ENCODE results near the gene MRPL3.

MRPL3 gene

GRCh38 chr3:131447349-131447748, 55.4 kb downstream of the MRPL3 start:
- no peak overlapping the region for H3K4me2 ChIP-seq (ENCODE audit: low read depth, low read length, poor library complexity, severe bottlenecking)
- no peak for TF ChIP-seq EZH2phosphoT487 (IDR thresholded peaks at IDR 0.05; ENCODE audit: borderline replicate concordance)
- TF ChIP-seq, protein P1, sequence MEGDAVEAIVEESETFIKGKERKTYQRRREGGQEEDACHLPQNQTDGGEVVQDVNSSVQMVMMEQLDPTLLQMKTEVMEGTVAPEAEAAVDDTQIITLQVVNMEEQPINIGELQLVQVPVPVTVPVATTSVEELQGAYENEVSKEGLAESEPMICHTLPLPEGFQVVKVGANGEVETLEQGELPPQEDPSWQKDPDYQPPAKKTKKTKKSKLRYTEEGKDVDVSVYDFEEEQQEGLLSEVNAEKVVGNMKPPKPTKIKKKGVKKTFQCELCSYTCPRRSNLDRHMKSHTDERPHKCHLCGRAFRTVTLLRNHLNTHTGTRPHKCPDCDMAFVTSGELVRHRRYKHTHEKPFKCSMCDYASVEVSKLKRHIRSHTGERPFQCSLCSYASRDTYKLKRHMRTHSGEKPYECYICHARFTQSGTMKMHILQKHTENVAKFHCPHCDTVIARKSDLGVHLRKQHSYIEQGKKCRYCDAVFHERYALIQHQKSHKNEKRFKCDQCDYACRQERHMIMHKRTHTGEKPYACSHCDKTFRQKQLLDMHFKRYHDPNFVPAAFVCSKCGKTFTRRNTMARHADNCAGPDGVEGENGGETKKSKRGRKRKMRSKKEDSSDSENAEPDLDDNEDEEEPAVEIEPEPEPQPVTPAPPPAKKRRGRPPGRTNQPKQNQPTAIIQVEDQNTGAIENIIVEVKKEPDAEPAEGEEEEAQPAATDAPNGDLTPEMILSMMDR (conservative IDR thresholded peaks at IDR 0.05; ENCODE audit: low read length), result no peak
- no peaks in the 10 kb centered on the region for H3F3A ChIP-seq (ENCODE audit: low read depth)
- H4K20me1 ChIP-seq (ENCODE audit: insufficient read depth, low read length, poor library complexity, severe bottlenecking), result no peaks in the 10 kb centered on the region
- H3K4me1 ChIP-seq (ENCODE audit: insufficient read depth, low read length, poor library complexity, severe bottlenecking), result no peaks in the 10 kb centered on the region
- H3K27me3 ChIP-seq (ENCODE audit: insufficient read depth, low read length, poor library complexity, severe bottlenecking), result no peaks in the 10 kb centered on the region
- no peak overlapping the region for H2AFZ ChIP-seq (ENCODE audit: low read length)
- no peak overlapping the region for H3K9ac ChIP-seq (ENCODE audit: low read depth, low read length, poor library complexity, severe bottlenecking)
- H3K79me2 ChIP-seq (ENCODE audit: insufficient read depth, low read length), result no peaks in the 10 kb centered on the region
- H3K4me3 ChIP-seq (ENCODE audit: low read length, poor library complexity, severe bottlenecking), result no peak overlapping the region
- H3K9me2 ChIP-seq (replicated peaks; ENCODE audit: low read depth, low read length), result no peaks in the 10 kb centered on the region
- no peaks in the 10 kb centered on the region for H3K36me3 ChIP-seq (ENCODE audit: insufficient read depth, low read length)
- H3K9me3 ChIP-seq (ENCODE audit: insufficient read depth, low read depth, low read length), result no peaks in the 10 kb centered on the region

DNA sequence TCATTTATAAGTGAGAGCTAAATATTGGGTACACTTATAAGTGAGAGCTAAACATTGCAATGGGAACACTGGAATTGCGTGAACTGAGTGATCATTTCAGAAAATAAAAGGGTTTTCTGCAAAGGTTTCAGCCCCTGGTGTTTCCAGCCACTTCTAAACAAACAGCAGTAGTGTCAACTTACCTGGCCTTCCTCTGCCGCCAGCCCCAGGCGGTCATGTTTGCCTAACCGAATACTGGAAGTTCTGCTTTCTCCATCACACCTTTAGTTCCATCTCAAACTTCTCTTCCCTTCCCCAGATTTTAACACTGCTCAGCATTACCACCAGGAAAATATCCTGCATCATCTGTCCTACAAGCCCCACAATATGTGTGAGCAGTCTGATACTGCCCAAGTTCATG, 58.6 kb downstream of the MRPL3 start:
- Histone ChIP-seq H3K4me2 (ENCODE audit: low read depth, low read length, poor library complexity, severe bottlenecking) (no peak overlapping the region), H3K9ac (ENCODE audit: low read depth, low read length, poor library complexity, severe bottlenecking) (no peak overlapping the region), H4K20me1 (ENCODE audit: insufficient read depth, low read length, poor library complexity, severe bottlenecking) (no peaks in the 10 kb centered on the region), H3K9me3 (ENCODE audit: insufficient read depth, low read depth, low read length) (no peaks in the 10 kb centered on the region), H2AFZ (ENCODE audit: low read length) (no peak overlapping the region), H3K4me3 (ENCODE audit: low read length, poor library complexity, severe bottlenecking) (no peak overlapping the region), H3F3A (ENCODE audit: low read depth) (no peaks in the 10 kb centered on the region), H3K4me1 (ENCODE audit: insufficient read depth, low read length, poor library complexity, severe bottlenecking) (no peaks in the 10 kb centered on the region), H3K36me3 (ENCODE audit: insufficient read depth, low read length) (no peaks in the 10 kb centered on the region), H3K9me2 (replicated peaks; ENCODE audit: low read depth, low read length) (no peaks in the 10 kb centered on the region), H3K79me2 (ENCODE audit: insufficient read depth, low read length) (no peaks in the 10 kb centered on the region), H3K27me3 (ENCODE audit: insufficient read depth, low read length, poor library complexity, severe bottlenecking) (no peaks in the 10 kb centered on the region)
- TF ChIP-seq, protein P1 (conservative IDR thresholded peaks at IDR 0.05; ENCODE audit: low read length), result no peak
- no peak for TF ChIP-seq EZH2phosphoT487 (IDR thresholded peaks at IDR 0.05; ENCODE audit: borderline replicate concordance)

DNA sequence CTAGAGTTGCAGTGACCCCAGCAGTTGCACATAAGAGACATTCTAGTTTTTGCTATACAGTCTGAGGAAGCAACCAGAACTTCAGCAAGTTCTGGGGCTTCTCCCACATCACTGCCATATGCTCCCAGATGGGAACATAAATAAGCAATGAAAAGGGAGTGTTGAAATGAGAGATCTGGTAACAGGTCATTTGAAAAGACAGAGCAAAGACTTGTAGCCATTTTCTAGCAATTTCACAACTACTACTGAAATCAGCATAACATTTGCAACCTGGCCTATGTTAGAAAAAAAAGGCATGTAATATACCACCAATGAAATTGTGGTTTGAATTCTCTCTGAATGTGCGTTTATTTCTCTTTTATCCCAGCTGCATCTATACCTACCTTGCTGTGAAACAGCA, 63.7 kb downstream of the MRPL3 start:
- no peaks in the 10 kb centered on the region for H3K36me3 ChIP-seq (ENCODE audit: insufficient read depth, low read length)
- no peaks in the 10 kb centered on the region for H3K27me3 ChIP-seq (ENCODE audit: insufficient read depth, low read length, poor library complexity, severe bottlenecking)
- H4K20me1 ChIP-seq (ENCODE audit: insufficient read depth, low read length, poor library complexity, severe bottlenecking), result no peaks in the 10 kb centered on the region
- no peaks in the 10 kb centered on the region for H3K79me2 ChIP-seq (ENCODE audit: insufficient read depth, low read length)
- no peaks in the 10 kb centered on the region for H3K4me1 ChIP-seq (ENCODE audit: insufficient read depth, low read length, poor library complexity, severe bottlenecking)
- no peak overlapping the region for H3K4me2 ChIP-seq (ENCODE audit: low read depth, low read length, poor library complexity, severe bottlenecking)
- H3K9me3 ChIP-seq (ENCODE audit: insufficient read depth, low read depth, low read length), result no peaks in the 10 kb centered on the region
- no peak overlapping the region for H3K9ac ChIP-seq (ENCODE audit: low read depth, low read length, poor library complexity, severe bottlenecking)
- no peak overlapping the region for H3K4me3 ChIP-seq (ENCODE audit: low read length, poor library complexity, severe bottlenecking)
- H3F3A ChIP-seq (ENCODE audit: low read depth), result no peaks in the 10 kb centered on the region
- no peak overlapping the region for H2AFZ ChIP-seq (ENCODE audit: low read length)
- TF ChIP-seq, protein P1 (conservative IDR thresholded peaks at IDR 0.05; ENCODE audit: low read length), result no peak
- TF ChIP-seq EZH2phosphoT487 (IDR thresholded peaks at IDR 0.05; ENCODE audit: borderline replicate concordance), result no peak
- H3K9me2 ChIP-seq (replicated peaks; ENCODE audit: low read depth, low read length), result no peaks in the 10 kb centered on the region
